Stimulated activated CD4-positive, alpha-beta T cell treated with anti-CD3 and anti-CD28 coated beads, Interleukin-4, amount 100 ng/mL, for 48 hours (primary cell): ENCODE results near the gene IL6ST.
"Not testable (repeated sequence)": the region's sequence is repeated elsewhere in the genome, so short reads cannot be mapped to it uniquely, and the experiment has no call there.

Source experiments
- DNase-seq, 2 donors: peaks; one replicate each; pipeline ENCODE4 v3.0.0-alpha.2; 2020; ENCODE audit warnings: low read depth in 2 of 2

The IL6ST gene

GRCh38 chr5:55966284-55966683 lies 28.5 kb downstream of the IL6ST start:
- no peak for DNase-seq

DNA sequence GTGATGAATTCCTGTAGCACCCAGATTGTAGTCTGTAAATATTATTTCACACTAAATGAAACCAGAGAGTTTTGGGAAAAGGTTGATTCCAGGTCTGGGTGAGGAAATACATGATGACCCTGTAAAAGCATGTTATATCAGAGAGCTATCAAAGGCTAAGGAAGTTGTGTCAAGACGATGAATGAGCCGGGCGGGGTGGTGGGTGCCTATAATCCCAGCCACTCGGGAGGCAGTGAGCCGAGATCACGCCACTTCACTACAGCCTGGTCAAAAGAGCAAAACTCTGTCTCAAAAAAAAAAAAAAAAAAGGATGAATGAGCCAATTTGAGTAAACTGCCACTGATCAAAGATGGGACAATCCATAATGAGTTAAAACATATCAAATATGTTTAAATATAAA lies 29.2 kb downstream of the IL6ST start:
- no peak for DNase-seq

DNA sequence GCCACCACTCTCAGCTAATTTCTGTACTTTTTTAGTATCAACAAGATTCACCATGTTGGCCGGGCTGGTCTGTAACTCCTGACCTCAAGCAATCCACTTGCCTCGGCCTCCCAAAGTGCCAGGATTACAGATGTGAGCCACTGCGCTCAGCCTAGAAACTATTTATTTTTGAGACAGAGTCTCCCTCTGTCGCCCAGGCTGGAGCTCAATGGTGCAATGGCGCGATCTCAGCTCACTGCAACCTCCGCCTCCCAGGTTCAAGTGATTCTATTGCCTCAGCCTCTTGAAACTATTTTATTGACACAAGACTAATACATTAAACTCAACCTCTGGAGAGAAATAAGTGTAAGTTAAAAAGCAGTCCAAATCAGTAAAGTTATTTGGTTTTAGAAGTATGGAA lies 34.0 kb downstream of the IL6ST start:
- DNase-seq = no peak

DNA sequence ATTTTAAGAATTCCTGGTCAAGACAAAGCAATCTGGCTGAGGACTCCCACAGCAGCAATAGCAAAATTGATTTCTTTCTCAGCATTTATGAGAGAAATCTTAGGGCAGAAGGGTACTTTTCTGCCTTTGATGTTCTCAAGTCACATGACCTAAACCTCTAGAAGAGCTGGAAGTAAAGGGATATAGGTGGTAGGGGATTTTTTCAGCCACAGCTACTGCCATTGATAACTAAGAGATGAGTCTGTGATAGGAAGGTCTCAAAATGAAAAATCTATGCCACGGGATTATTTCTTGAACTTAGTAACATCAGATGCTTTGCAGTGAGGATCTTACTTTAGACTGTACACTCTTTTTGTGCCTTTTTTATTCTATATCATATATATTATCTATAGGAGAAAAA lies 35.6 kb downstream of the IL6ST start:
- no peak for DNase-seq

GRCh38 chr5:55941154-55941553 lies 53.6 kb downstream of the IL6ST start:
- not testable (repeated sequence) for DNase-seq

DNA sequence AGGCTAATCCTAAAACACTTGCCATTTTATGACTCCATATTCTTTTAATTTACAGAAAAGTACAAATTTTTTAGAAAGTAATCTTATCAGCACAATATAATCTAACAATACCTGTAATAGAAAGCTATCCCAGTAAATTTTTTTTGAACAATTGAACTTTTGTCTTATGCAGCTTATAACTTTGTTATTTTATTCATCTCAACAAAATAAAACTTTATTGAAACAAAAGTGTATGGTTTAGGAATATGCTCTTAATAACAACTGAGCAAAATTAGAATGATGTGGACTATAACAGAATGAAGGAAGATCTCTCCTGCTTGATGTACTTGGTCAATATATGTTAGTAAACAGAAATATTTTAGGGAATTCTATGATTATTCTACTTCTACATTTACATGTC lies 57.2 kb downstream of the IL6ST start:
- DNase-seq = not testable (repeated sequence)

DNA sequence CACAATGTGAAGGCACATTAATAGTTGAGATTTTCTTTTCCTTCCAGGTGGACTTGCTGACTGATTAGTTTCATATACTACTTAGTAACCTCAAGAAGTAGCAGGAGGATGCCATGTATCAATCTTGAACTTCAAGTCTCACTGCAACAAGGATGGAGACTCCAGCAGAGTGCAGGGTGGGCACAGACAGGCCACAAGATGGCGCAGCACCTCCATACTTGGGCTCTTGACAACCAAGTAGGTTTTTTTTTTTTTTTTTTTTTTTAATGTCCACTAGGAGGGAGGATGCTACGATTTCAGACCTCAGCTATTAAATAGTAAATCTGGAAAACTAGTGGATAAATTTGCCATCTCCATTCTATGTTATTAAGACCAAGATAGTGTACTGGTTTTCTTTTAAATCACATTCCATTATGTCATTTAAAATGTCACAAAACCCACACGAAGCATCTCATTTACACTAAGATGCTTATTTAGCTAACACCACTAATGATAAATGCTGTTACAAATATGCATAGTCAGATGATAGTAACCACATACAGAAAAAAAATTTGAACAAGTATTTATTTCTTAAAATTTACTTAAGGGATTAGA lies 58.6 kb downstream of the IL6ST start:
- peak; percentile 67 to 69 for DNase-seq

DNA sequence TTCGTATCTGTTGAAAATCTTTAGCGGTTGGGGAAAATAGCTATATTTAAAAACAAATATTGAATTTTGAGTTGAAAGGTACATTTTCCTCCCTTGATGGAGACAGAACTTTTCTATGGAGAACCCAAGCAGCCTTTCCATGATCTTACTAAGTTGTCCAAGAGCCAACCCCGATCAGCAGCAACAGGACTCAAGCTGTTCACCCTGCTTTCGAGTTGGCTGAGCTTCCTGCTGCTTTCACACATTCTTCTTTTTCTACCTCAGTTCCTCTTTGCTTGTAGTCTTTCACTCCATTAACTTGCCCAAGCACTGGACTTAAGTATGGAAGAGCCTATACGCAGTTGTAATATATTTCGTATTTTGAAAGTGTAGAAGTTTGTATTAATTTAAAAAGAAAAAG lies 59.4 kb downstream of the IL6ST start:
- no peak for DNase-seq

DNA sequence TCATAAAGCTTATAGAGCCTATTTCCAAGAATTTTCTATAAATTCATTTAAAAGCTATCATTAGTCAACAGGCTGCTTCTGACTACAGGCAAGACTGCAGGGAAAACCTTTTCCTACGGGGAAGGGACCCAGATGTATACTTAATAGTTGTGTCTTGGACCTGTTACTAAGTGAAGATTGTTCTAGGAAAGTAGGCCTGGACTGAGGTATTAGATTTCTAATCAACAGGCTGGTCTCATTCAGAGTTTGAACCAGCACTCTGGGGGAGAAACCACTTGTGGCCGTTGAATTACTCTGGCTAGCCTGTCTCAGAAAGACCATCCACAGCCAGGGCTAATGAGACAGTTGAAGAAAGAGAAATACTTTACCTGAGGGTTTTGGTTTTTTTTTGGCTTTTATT lies 60.0 kb downstream of the IL6ST start:
- DNase-seq = no peak

DNA sequence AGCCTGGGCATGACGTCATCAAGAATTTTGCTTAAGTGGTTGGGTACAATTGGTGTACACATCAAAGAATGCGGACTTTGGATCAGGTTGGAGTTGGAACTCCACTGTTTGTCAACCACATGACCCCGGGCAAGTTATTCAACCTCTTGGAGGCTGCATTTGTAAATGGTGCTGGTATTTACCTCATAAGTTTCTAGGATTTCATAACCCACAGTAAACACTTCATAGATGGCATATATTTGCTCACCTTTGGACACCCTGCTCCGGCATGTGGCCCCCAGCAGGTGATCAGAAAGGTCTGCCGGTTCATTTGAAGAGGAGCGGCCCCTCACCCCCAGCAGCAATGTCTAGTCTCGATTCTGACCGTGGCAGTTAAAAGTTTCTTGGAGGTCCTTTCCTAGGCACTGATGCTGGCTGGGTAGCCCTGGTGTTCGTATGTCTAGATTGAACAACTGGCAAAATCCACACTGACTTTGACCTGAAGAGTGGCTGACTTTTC lies 60.6 kb downstream of the IL6ST start:
- DNase-seq = no peak

- no peak for DNase-seq
Observed at GRCh38 chr5:55933377-55934114, 61.2 kb downstream of the IL6ST start.

- DNase-seq = no peak
Observed at GRCh38 chr5:55932700-55933099, 62.1 kb downstream of the IL6ST start.

- DNase-seq = no peak
Observed at GRCh38 chr5:55929020-55929799, 65.6 kb downstream of the IL6ST start.

GRCh38 chr5:55927861-55928655 lies 66.7 kb downstream of the IL6ST start:
- no peak for DNase-seq

- DNase-seq = no peak
Observed at GRCh38 chr5:55926476-55926875, 68.3 kb downstream of the IL6ST start.

DNA sequence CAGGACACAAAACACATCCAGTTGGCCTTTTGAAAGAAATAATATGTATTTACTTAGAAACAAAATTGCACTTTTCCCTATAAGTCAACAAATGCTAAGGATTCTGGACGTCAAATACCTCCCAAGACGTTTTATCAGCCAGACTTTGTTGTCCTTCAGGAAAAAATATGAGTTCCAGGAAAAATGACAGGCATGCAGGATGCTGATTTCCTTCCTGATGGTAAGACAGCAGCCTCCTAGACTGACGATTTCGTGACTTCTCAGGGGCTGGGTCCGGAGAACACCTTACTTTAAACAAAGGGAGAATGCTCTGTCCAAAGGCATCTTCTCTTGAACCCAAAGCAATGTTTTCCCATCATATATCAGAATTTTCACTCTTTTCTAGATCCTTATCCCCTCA lies 69.1 kb downstream of the IL6ST start:
- DNase-seq = no peak

DNA sequence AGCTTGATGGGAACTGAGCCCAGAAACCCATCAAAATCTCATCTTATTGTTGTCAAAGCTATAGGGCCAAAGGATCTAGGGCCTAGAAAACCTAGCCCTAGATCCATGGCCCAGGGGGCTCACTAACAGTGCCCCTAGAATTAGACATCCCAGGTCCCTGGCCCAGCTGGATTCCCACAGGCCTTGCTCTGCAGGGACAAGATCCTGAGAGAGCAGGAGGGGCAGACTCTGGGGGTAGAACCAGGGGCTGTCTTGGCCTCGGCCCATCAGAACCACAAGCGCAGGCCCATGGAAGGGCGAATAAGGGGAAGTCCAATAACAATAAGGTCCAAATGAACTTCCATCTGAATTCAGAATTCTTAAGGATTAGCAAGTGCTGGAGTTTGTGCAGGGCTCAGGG lies 69.6 kb downstream of the IL6ST start:
- no peak for DNase-seq

GRCh38 chr5:55924744-55925143 lies 70.0 kb downstream of the IL6ST start:
- no peak for DNase-seq

DNA sequence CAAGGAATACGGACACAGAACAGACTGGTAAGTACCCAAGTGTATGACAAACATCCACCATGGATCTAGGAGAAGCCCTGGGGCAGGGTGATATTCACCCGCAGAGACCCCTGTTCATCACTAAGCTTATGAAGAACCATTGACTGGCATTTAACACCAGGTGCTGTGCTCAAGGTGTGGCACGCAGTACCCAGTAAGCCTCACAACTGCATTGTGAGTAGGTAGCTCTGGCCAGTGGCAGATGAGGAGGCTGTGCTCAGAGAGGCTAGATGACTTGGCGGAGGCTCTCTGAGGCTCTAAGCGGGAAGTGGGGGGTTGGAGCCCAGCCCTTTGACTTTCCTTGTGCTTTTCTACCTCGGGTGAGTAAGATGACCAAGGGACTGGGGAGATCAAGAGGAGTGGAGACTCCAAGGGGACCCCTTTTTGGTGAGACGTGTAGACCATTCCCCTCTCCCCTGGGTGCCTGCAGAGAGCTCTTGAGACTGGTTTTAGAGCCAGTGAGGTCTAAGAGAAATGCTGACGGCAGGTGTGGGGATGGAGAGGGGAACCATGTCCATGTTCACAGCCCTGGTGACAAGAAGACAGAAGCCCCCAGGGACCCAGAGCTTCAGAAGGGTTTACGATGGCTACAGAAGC lies 70.8 kb downstream of the IL6ST start:
- DNase-seq = no peak

- DNase-seq = peak in 1 of 2 donors; percentile 12
Observed at GRCh38 chr5:55923177-55923771, 71.5 kb downstream of the IL6ST start.

GRCh38 chr5:55921617-55922016 lies 73.1 kb downstream of the IL6ST start:
- no peak for DNase-seq
